DOHH2 (cell line): ENCODE measurements around the gene MIGA2.

Experiments
- H3F3A ChIP-seq: fragments of 200-600 bp; sonication (generic), shearing (Covaris generic); 2 replicates; pipeline ENCODE4 v1.6.0; 2016; ENCODE audit warnings: antibody characterized with exemption, mild to moderate bottlenecking; ENCODE audit not compliant: control insufficient read depth, insufficient read depth
- H3K27ac ChIP-seq: fragments of 200-600 bp; sonication (generic); 2 replicates; pipeline ENCODE4 v1.5.1; 2014; ENCODE audit warnings: low read depth, mild to moderate bottlenecking, low read length, moderate library complexity
- H3K27me3 ChIP-seq: fragments of 200-600 bp; sonication (generic); 2 replicates; pipeline ENCODE4 v1.6.1; 2014; ENCODE audit warnings: mild to moderate bottlenecking, low read length, mixed read lengths; ENCODE audit not compliant: control insufficient read depth
- H3K36me3 ChIP-seq: fragments of 200-600 bp; sonication (generic); 2 replicates; pipeline ENCODE4 v1.6.1; 2014; ENCODE audit warnings: mild to moderate bottlenecking, low read length, moderate library complexity, mixed read lengths; ENCODE audit not compliant: control insufficient read depth
- H3K4me1 ChIP-seq: fragments of 200-600 bp; sonication (generic); 2 replicates; pipeline ENCODE4 v1.6.1; 2014; ENCODE audit warnings: mild to moderate bottlenecking, low read length, mixed read lengths; ENCODE audit not compliant: control insufficient read depth
- H3K4me2 ChIP-seq: fragments of 200-600 bp; sonication (generic); 2 replicates; pipeline ENCODE4 v1.6.0; 2014; ENCODE audit warnings: mild to moderate bottlenecking, low read length, moderate library complexity
- H3K4me3 ChIP-seq: fragments of 200-600 bp; sonication (generic); 2 replicates; pipeline ENCODE4 v1.5.1; 2014; ENCODE audit warnings: mild to moderate bottlenecking, low read length, mixed read lengths
- H3K79me2 ChIP-seq: fragments of 200-600 bp; sonication (generic); 2 replicates; pipeline ENCODE4 v1.6.1; 2014; ENCODE audit warnings: mild to moderate bottlenecking, low read length, mixed read lengths; ENCODE audit not compliant: control insufficient read depth
- H3K9me2 ChIP-seq: fragments of 200-600 bp; sonication (generic); replicated peaks from 2 replicates; pipeline ENCODE4 v1.6.1; 2014; ENCODE audit warnings: mild to moderate bottlenecking, low read length, mixed read lengths; ENCODE audit not compliant: control insufficient read depth
- H3K9me3 ChIP-seq: fragments of 200-600 bp; sonication (generic); 2 replicates; pipeline ENCODE4 v1.6.1; 2014; ENCODE audit warnings: antibody characterized with exemption, low read length, mixed read lengths; ENCODE audit not compliant: control insufficient read depth, insufficient read depth
- H4K20me1 ChIP-seq: fragments of 200-600 bp; sonication (generic); 2 replicates; pipeline ENCODE4 v1.6.0; 2014; ENCODE audit warnings: low read depth, mild to moderate bottlenecking, antibody characterized with exemption, low read length, moderate library complexity; ENCODE audit not compliant: control insufficient read depth, insufficient read depth
- CTCF ChIP-seq: fragments of 200-600 bp; sonication (generic); IDR thresholded peaks from one replicate; pipeline ENCODE4 v1.5.1; 2014; ENCODE audit warnings: antibody characterized with exemption, mild to moderate bottlenecking, low read depth, low read length; ENCODE audit not compliant: poor library complexity, severe bottlenecking
- EZH2phosphoT487 ChIP-seq: fragments of 200-600 bp; sonication (generic); IDR thresholded peaks from 2 replicates; pipeline ENCODE4 v1.6.1; 2017; ENCODE audit warnings: borderline replicate concordance, mild to moderate bottlenecking, antibody characterized with exemption, low read length, moderate library complexity, mixed read lengths

Gene MIGA2

GRCh38 chr9:129107651-129108050 lies 71.2 kb downstream of the MIGA2 start:
- Histone ChIP-seq H4K20me1 (no peaks in the 10 kb centered on the region), H3F3A (no peaks in the 10 kb centered on the region; the same call in 1 of the 2 replicates), H3K79me2 (peaks cover 14% of the 10 kb centered on the region), H3K9me3 (no peaks in the 10 kb centered on the region), H3K27me3 (peaks cover 8% of the 10 kb centered on the region), H3K27ac (no peak overlapping the region), H3K4me2 (no peak overlapping the region), H3K36me3 (no peaks in the 10 kb centered on the region), H3K4me3 (no peak overlapping the region), H3K9me2 (no peaks in the 10 kb centered on the region), H3K4me1 (peaks cover 9% of the 10 kb centered on the region)
- TF ChIP-seq EZH2phosphoT487 (no peak), CTCF (no peak)

GRCh38 chr9:129108083-129108804 lies 71.8 kb downstream of the MIGA2 start:
- H3K36me3 ChIP-seq, result no peaks in the 10 kb centered on the region
- peaks cover 19% of the 10 kb centered on the region for H3K79me2 ChIP-seq
- no peaks in the 10 kb centered on the region for H3K9me3 ChIP-seq
- TF ChIP-seq EZH2phosphoT487, result no peak
- TF ChIP-seq CTCF, result no peak
- peaks cover 15% of the 10 kb centered on the region for H3K4me1 ChIP-seq
- no peak overlapping the region for H3K4me3 ChIP-seq
- no peak overlapping the region for H3K4me2 ChIP-seq
- peaks cover 7% of the 10 kb centered on the region; the same call in 1 of the 2 replicates for H3K27me3 ChIP-seq
- no peak overlapping the region for H3K27ac ChIP-seq
- no peaks in the 10 kb centered on the region for H3K9me2 ChIP-seq
- H4K20me1 ChIP-seq, result no peaks in the 10 kb centered on the region
- no peaks in the 10 kb centered on the region; the same call in 1 of the 2 replicates for H3F3A ChIP-seq

- H3K79me2 ChIP-seq, result peaks cover 27% of the 10 kb centered on the region
- H3K4me2 ChIP-seq, result no peak overlapping the region
- no peak overlapping the region for H3K27ac ChIP-seq
- peaks cover 7% of the 10 kb centered on the region; the same call in 1 of the 2 replicates for H3K27me3 ChIP-seq
- H3K9me2 ChIP-seq, result no peaks in the 10 kb centered on the region
- H4K20me1 ChIP-seq, result no peaks in the 10 kb centered on the region
- no peaks in the 10 kb centered on the region for H3K9me3 ChIP-seq
- no peak overlapping the region for H3K4me3 ChIP-seq
- no peaks in the 10 kb centered on the region for H3K36me3 ChIP-seq
- peaks cover 2% of the 10 kb centered on the region; the same call in 1 of the 2 replicates for H3F3A ChIP-seq
- TF ChIP-seq EZH2phosphoT487 (no peak), CTCF (no peak)
- peaks cover 22% of the 10 kb centered on the region for H3K4me1 ChIP-seq
These were observed 72.5 kb downstream of the MIGA2 start for GRCh38 chr9:129108805-129109536.
